Measurements from ENCODE around the gene FAM222B.
A peak's percentile ranks its signal among the peaks of the same experiment; 100 is the strongest.
"Not testable (repeated sequence)": the region's sequence is repeated elsewhere in the genome, so short reads cannot be mapped to it uniquely, and the experiment has no call there.

FAM222B gene

DNA sequence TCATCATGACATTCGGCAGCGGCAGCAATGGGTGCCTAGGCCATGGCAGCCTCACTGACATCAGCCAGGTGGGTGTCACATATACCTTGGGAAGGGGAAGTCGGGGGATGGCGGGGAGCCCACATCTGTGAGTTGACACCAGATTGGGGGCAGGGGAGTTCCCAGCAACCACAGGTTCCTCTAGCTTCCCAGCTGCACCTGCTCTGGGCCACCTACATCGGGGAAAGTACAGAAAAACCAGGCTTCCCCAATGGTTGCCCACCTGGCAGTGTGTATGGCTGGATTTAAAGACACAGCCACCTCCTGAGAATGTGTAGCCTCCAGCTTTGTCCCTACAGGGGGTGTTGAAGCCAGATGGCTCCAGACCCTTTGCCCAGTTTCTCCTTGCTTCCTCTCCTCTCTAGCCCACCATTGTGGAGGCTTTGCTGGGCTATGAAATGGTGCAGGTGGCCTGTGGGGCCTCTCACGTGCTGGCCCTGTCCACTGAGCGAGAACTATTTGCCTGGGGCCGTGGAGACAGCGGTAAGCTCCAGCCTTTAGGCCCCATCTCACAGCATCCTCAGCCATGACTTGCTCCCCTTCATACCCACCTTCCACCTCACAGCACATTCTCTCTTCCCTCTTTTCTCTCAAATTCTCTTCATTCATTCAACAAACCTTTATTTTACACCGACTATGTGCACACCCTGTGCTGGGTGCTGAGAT, 103.8 kb downstream of the FAM222B start:
- Histone ChIP-seq H2BK15ac (replicated peaks; ENCODE audit: low read depth) (no peak overlapping the region), H4K5ac (ENCODE audit: low read length) (no peak overlapping the region), H3K56ac (ENCODE audit: low read length) (no peak overlapping the region), H3K27ac (ENCODE audit: low read depth, low read length) (no peak overlapping the region), H3K79me2 (ENCODE audit: control insufficient read depth, insufficient read depth, low read length) (no peaks in the 10 kb centered on the region), H2BK5ac (ENCODE audit: low read length) (no peak overlapping the region), H2BK120ac (ENCODE audit: low read depth, low read length) (no peak overlapping the region), H3K18ac (ENCODE audit: low read length) (no peak overlapping the region), H3K4ac (ENCODE audit: low read depth, low read length) (no peak overlapping the region), H3K27me3 (ENCODE audit: insufficient read depth, low read length, poor library complexity) (no peaks in the 10 kb centered on the region), H3K4me2 (ENCODE audit: low read length) (no peak overlapping the region), H2AK5ac (ENCODE audit: low read length) (no peak overlapping the region), H3K36me3 (ENCODE audit: control insufficient read depth, insufficient read depth, low read length) (no peaks in the 10 kb centered on the region), H3K23ac (ENCODE audit: low read length) (no peak overlapping the region), H3K4me1 (ENCODE audit: control insufficient read depth, low read depth, low read length) (no peaks in the 10 kb centered on the region), H4K8ac (ENCODE audit: low read depth, low read length) (no peak overlapping the region), H3K4me3 (ENCODE audit: low read length) (no peak overlapping the region), H3K79me1 (ENCODE audit: low read length) (no peaks in the 10 kb centered on the region), H3K9ac (ENCODE audit: low read length) (no peak overlapping the region)
- no peak for DNase-seq
- WGBS (ENCODE audit: extremely low coverage, insufficient coverage, low lambda C conversion rate), result 100% methylated on average over 1 of the region's 10 CpGs

DNA sequence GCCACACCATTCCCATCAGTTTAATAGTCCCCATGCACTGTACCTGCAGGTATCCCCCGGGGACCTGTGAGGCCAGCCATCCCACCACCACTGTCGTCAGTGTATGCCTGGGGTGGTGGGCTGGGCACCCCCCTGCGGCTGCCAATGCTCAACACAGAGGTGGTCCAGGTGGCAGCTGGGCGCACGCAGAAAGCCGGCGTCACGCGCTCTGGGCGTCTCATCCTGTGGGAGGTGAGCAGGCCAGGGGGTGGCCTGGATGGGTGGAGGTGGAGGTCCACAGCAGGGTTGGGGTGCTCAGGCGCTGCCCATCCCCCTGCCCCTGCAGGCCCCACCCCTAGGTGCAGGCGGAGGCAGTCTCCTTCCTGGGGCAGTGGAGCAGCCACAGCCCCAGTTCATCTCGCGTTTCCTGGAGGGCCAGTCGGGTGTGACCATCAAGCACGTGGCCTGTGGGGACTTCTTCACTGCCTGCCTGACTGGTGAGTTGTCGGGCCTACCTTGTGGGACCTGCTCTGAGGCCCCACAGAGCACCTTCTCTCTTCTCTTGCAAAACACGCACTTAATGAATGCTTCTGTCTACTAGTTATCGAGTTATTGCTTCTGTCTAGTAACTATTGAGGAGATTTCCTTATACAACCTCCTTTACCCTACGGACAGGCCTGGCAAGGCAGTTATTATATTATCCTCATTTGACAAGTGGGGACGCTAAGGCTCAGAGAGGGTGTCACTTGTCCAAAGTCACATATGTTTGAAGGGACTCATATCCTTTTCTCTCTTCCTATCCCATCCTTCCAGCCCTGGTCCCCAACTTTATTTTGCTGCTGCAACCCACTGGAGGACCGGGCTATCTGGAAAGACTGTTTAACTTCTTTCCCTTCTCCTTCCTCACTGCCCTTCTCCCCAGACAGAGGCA, 104.6 kb downstream of the FAM222B start:
- Histone ChIP-seq H4K5ac (ENCODE audit: low read length) (no peak overlapping the region), H3K4me1 (ENCODE audit: control insufficient read depth, low read depth, low read length) (no peaks in the 10 kb centered on the region), H3K23ac (ENCODE audit: low read length) (no peak overlapping the region), H3K79me2 (ENCODE audit: control insufficient read depth, insufficient read depth, low read length) (no peaks in the 10 kb centered on the region), H3K4me3 (ENCODE audit: low read length) (no peak overlapping the region), H3K4me2 (ENCODE audit: low read length) (no peak overlapping the region), H2BK15ac (replicated peaks; ENCODE audit: low read depth) (no peak overlapping the region), H3K27me3 (ENCODE audit: insufficient read depth, low read length, poor library complexity) (no peaks in the 10 kb centered on the region), H3K9ac (ENCODE audit: low read length) (no peak overlapping the region), H3K56ac (ENCODE audit: low read length) (no peak overlapping the region), H3K18ac (ENCODE audit: low read length) (no peak overlapping the region), H3K27ac (ENCODE audit: low read depth, low read length) (no peak overlapping the region), H3K79me1 (ENCODE audit: low read length) (no peaks in the 10 kb centered on the region), H2BK120ac (ENCODE audit: low read depth, low read length) (no peak overlapping the region), H3K4ac (ENCODE audit: low read depth, low read length) (no peak overlapping the region), H2AK5ac (ENCODE audit: low read length) (no peak overlapping the region), H4K8ac (ENCODE audit: low read depth, low read length) (no peak overlapping the region), H2BK5ac (ENCODE audit: low read length) (no peak overlapping the region), H3K36me3 (ENCODE audit: control insufficient read depth, insufficient read depth, low read length) (no peaks in the 10 kb centered on the region)
- WGBS (ENCODE audit: extremely low coverage, insufficient coverage, low lambda C conversion rate), result no CpG with 5 or more reads among the region's 22 CpGs
- DNase-seq, result no peak

DNA sequence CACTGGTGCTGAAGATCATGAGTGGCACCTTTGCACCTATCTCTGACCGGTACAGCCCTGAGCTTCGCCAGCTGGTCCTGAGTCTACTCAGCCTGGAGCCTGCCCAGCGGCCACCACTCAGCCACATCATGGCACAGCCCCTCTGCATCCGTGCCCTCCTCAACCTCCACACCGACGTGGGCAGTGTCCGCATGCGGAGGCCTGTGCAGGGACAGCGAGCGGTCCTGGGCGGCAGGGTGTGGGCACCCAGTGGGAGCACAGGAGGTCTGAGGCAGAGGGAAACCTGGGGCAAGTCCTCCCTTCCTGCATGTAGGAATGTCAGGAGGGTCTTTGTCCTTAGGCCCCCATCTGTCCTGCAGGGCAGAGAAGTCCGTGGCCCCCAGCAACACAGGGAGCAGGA, 105.3 kb downstream of the FAM222B start:
- H2BK120ac ChIP-seq (ENCODE audit: low read depth, low read length), result no peak overlapping the region
- H4K8ac ChIP-seq (ENCODE audit: low read depth, low read length), result no peak overlapping the region
- H3K18ac ChIP-seq (ENCODE audit: low read length), result no peak overlapping the region
- no peak overlapping the region for H3K23ac ChIP-seq (ENCODE audit: low read length)
- no CpG with 5 or more reads among the region's 12 CpGs for WGBS (ENCODE audit: extremely low coverage, insufficient coverage, low lambda C conversion rate)
- H3K4ac ChIP-seq (ENCODE audit: low read depth, low read length), result no peak overlapping the region
- H3K9ac ChIP-seq (ENCODE audit: low read length), result no peak overlapping the region
- no peak overlapping the region for H4K5ac ChIP-seq (ENCODE audit: low read length)
- no peak overlapping the region for H3K4me2 ChIP-seq (ENCODE audit: low read length)
- H3K27me3 ChIP-seq (ENCODE audit: insufficient read depth, low read length, poor library complexity), result no peaks in the 10 kb centered on the region
- no peak overlapping the region for H2BK15ac ChIP-seq (replicated peaks; ENCODE audit: low read depth)
- H3K4me1 ChIP-seq (ENCODE audit: control insufficient read depth, low read depth, low read length), result no peaks in the 10 kb centered on the region
- no peak overlapping the region for H2AK5ac ChIP-seq (ENCODE audit: low read length)
- H3K79me1 ChIP-seq (ENCODE audit: low read length), result no peaks in the 10 kb centered on the region
- no peak for DNase-seq
- H3K79me2 ChIP-seq (ENCODE audit: control insufficient read depth, insufficient read depth, low read length), result no peaks in the 10 kb centered on the region
- H2BK5ac ChIP-seq (ENCODE audit: low read length), result no peak overlapping the region
- H3K36me3 ChIP-seq (ENCODE audit: control insufficient read depth, insufficient read depth, low read length), result no peaks in the 10 kb centered on the region
- no peak overlapping the region for H3K27ac ChIP-seq (ENCODE audit: low read depth, low read length)
- H3K4me3 ChIP-seq (ENCODE audit: low read length), result no peak overlapping the region
- H3K56ac ChIP-seq (ENCODE audit: low read length), result no peak overlapping the region

DNA sequence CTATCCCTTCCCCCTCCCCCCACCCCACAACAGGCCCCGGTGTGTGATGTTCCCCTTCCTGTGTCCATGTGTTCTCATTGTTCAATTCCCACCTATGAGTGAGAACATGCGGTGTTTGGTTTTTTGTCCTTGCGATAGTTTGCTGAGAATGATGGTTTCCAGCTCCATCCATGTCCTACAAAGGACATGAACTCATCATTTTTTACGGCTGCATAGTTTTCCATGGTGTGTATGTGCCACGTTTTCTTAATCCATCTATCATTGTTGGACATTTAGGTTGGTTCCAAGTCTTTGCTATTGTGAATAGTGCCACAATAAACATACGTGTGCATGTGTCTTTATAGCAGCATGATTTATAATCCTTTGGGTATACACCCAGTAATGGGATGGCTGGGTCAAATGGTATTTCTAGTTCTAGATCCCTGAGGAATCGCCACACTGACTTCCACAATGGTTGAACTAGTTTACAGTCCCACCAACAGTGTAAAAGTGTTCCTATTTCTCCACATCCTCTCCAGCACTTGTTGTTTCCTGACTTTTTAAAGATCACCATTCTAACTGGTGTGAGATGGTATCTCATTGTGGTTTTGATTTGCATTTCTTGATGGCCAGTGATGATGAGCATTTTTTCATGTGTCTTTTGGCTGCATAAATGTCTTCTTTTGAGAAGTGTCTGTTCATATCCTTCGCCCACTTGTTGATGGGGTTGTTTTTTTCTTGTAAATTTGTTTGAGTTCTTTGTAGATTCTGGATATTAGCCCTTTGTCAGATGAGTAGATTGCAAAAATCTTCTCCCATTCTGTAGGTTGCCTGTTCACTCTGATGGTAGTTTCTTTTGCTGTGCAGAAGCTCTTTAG, 106.4 kb downstream of the FAM222B start:
- not testable (repeated sequence) for H3K4me3 ChIP-seq (ENCODE audit: low read length); H2BK5ac ChIP-seq (ENCODE audit: low read length); H3K18ac ChIP-seq (ENCODE audit: low read length); H3K27ac ChIP-seq (ENCODE audit: low read depth, low read length); H3K27me3 ChIP-seq (ENCODE audit: insufficient read depth, low read length, poor library complexity); H3K79me2 ChIP-seq (ENCODE audit: control insufficient read depth, insufficient read depth, low read length); H3K56ac ChIP-seq (ENCODE audit: low read length); H3K79me1 ChIP-seq (ENCODE audit: low read length); H2BK120ac ChIP-seq (ENCODE audit: low read depth, low read length); H2BK15ac ChIP-seq (replicated peaks; ENCODE audit: low read depth); H4K8ac ChIP-seq (ENCODE audit: low read depth, low read length); H3K9ac ChIP-seq (ENCODE audit: low read length); H3K4me2 ChIP-seq (ENCODE audit: low read length); DNase-seq; H4K5ac ChIP-seq (ENCODE audit: low read length); H3K36me3 ChIP-seq (ENCODE audit: control insufficient read depth, insufficient read depth, low read length); H3K4me1 ChIP-seq (ENCODE audit: control insufficient read depth, low read depth, low read length); H2AK5ac ChIP-seq (ENCODE audit: low read length); H3K4ac ChIP-seq (ENCODE audit: low read depth, low read length); H3K23ac ChIP-seq (ENCODE audit: low read length)
- no CpG with 5 or more reads among the region's 8 CpGs for WGBS (ENCODE audit: extremely low coverage, insufficient coverage, low lambda C conversion rate)

DNA sequence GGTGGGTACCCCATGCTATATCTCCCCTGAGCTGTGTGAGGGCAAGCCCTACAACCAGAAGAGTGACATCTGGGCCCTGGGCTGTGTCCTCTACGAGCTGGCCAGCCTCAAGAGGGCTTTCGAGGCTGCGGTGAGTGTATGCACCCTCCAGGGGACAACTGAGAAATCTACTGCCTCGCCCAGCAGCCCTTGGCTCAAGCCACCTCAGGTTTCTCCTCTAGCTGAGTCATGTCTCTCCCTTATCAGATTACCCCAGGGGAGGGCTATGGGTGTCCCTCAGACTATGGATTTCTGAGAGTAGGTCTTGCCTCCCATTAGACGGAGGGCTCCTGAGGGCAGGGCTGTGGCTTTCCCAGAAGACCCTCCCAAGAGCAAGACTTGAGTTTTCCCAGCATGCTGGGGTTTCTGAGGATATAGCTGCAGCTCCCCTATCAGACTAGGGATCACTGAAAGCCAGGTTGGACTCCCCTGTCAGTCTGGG, 107.3 kb downstream of the FAM222B start:
- Histone ChIP-seq H3K36me3 (ENCODE audit: control insufficient read depth, insufficient read depth, low read length) (no peaks in the 10 kb centered on the region), H2BK5ac (ENCODE audit: low read length) (no peak overlapping the region), H3K4ac (ENCODE audit: low read depth, low read length) (no peak overlapping the region), H3K79me1 (ENCODE audit: low read length) (no peaks in the 10 kb centered on the region), H3K27ac (ENCODE audit: low read depth, low read length) (no peak overlapping the region), H4K8ac (ENCODE audit: low read depth, low read length) (no peak overlapping the region), H3K4me3 (ENCODE audit: low read length) (no peak overlapping the region), H2BK15ac (replicated peaks; ENCODE audit: low read depth) (no peak overlapping the region), H3K56ac (ENCODE audit: low read length) (no peak overlapping the region), H3K23ac (ENCODE audit: low read length) (no peak overlapping the region), H4K5ac (ENCODE audit: low read length) (no peak overlapping the region), H3K27me3 (ENCODE audit: insufficient read depth, low read length, poor library complexity) (no peaks in the 10 kb centered on the region), H3K4me2 (ENCODE audit: low read length) (no peak overlapping the region), H3K4me1 (ENCODE audit: control insufficient read depth, low read depth, low read length) (no peaks in the 10 kb centered on the region), H3K18ac (ENCODE audit: low read length) (no peak overlapping the region), H2AK5ac (ENCODE audit: low read length) (no peak overlapping the region), H3K79me2 (ENCODE audit: control insufficient read depth, insufficient read depth, low read length) (no peaks in the 10 kb centered on the region), H3K9ac (ENCODE audit: low read length) (no peak overlapping the region), H2BK120ac (ENCODE audit: low read depth, low read length) (no peak overlapping the region)
- peak; percentile 60 for DNase-seq
- WGBS (ENCODE audit: extremely low coverage, insufficient coverage, low lambda C conversion rate), result no CpG with 5 or more reads among the region's 5 CpGs
